ENCODE results near the gene TPPP2. TPM values are rescaled to one million over a fixed set of nuclear protein-coding genes. Genes with fewer than 3 reads are reported as not detected.
A peak's percentile ranks its signal among the peaks of the same experiment; 100 is the strongest.

Gene TPPP2
- total and polyA plus RNA-seq, 2 of the 4 experiments (the other 2 are of a cell fraction), result not detected

- DNase-seq (peak; percentile 7), ATAC-seq (ENCODE audit: low read depth) (0 out of 2 replicates have a peak, but pooled peaks have one; percentile 24)
- H3K14ac ChIP-seq (replicated peaks; ENCODE audit: low read depth, low read length), result no peak overlapping the region
- CTCF ChIA-PET, result interaction anchor here (1.0 to 1.1 kb wide), 3 partner anchors 48 to 85 kb away, joined by 3 read pairs; no protein-coding TSS in a partner anchor
- no peak overlapping the region for H4K91ac ChIP-seq (ENCODE audit: insufficient read depth, low read depth, low read length)
- H3K27me3 ChIP-seq (ENCODE audit: control insufficient read depth, insufficient read depth, low read length), result peaks cover 45% of the 10 kb centered on the region
- H2BK15ac ChIP-seq (ENCODE audit: low read depth, low read length), result no peak overlapping the region
- no TSS peak for BruUV-seq (replicated peaks)
- in situ Hi-C loops (cut with MboI; ENCODE audit: low sequenced_read_pairs) (loop anchor here (5.0 kb wide), 1 partner anchor 83 kb away; the partner anchor contains the start of gene TMEM253), dilution Hi-C loops (cut with HindIII; ENCODE audit: low sequenced_read_pairs, unreplicated experiment) (no loop called here), intact Hi-C loops (cut with micrococcal nuclease) (no loop called here)
- no peak overlapping the region for H2BK20ac ChIP-seq (ENCODE audit: low read depth, low read length)
- no peak overlapping the region for H3K56ac ChIP-seq (ENCODE audit: extremely low read depth, insufficient read depth, low read length)
- POLR2A ChIA-PET (ENCODE audit: unreplicated experiment), result no interaction called here
- H3K4me2 ChIP-seq (ENCODE audit: low read depth, low read length), result no peak overlapping the region
- H3K9ac ChIP-seq (ENCODE audit: low read depth, low read length), result no peak overlapping the region
- TF ChIP-seq CHD1 (IDR thresholded peaks at IDR 0.05; ENCODE audit: low read depth, low read length) (no peak), FOS (IDR thresholded peaks at IDR 0.05; ENCODE audit: low read depth, low read length) (no peak), POLR2A (IDR thresholded peaks at IDR 0.05; ENCODE audit: low read depth, low read length) (no peak), RCOR1 (IDR thresholded peaks at IDR 0.05; ENCODE audit: insufficient replicate concordance, low read length) (no peak), MAFK (IDR thresholded peaks at IDR 0.05; ENCODE audit: low read depth, low read length) (no peak), USF2 (IDR thresholded peaks at IDR 0.05; ENCODE audit: low read depth, low read length) (no peak), MXI1 (IDR thresholded peaks at IDR 0.05; ENCODE audit: borderline replicate concordance, low read depth, low read length) (no peak), CEBPB (IDR thresholded peaks at IDR 0.05; ENCODE audit: low read depth, low read length) (no peak), ELK1 (IDR thresholded peaks at IDR 0.05; ENCODE audit: borderline replicate concordance, low read depth, low read length) (no peak), RFX5 (IDR thresholded peaks at IDR 0.05; ENCODE audit: low read depth, low read length) (no peak), BHLHE40 (IDR thresholded peaks at IDR 0.05; ENCODE audit: low read depth, low read length) (no peak), NFE2L2 (IDR thresholded peaks at IDR 0.05; ENCODE audit: low read depth, low read length) (no peak)
- TF ChIP-seq, protein P1, sequence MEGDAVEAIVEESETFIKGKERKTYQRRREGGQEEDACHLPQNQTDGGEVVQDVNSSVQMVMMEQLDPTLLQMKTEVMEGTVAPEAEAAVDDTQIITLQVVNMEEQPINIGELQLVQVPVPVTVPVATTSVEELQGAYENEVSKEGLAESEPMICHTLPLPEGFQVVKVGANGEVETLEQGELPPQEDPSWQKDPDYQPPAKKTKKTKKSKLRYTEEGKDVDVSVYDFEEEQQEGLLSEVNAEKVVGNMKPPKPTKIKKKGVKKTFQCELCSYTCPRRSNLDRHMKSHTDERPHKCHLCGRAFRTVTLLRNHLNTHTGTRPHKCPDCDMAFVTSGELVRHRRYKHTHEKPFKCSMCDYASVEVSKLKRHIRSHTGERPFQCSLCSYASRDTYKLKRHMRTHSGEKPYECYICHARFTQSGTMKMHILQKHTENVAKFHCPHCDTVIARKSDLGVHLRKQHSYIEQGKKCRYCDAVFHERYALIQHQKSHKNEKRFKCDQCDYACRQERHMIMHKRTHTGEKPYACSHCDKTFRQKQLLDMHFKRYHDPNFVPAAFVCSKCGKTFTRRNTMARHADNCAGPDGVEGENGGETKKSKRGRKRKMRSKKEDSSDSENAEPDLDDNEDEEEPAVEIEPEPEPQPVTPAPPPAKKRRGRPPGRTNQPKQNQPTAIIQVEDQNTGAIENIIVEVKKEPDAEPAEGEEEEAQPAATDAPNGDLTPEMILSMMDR (conservative IDR thresholded peaks at IDR 0.05; ENCODE audit: low read depth, low read length), result no peak
- H2BK5ac ChIP-seq (ENCODE audit: low read depth, low read length, poor library complexity, severe bottlenecking), result no peak overlapping the region
- H3K36me3 ChIP-seq (ENCODE audit: control insufficient read depth, insufficient read depth, low read length), result no peaks in the 10 kb centered on the region
- no peak overlapping the region for H2AFZ ChIP-seq (replicated peaks; ENCODE audit: low read length, poor library complexity)
- H3K18ac ChIP-seq (ENCODE audit: low read depth, low read length), result no peak overlapping the region
- H4K20me1 ChIP-seq (ENCODE audit: insufficient read depth, low read length), result no peaks in the 10 kb centered on the region
- no peaks in the 10 kb centered on the region for H3K79me1 ChIP-seq (ENCODE audit: low read depth in 1 of 2, low read length in 2 of 2)
- H3K27ac ChIP-seq (ENCODE audit: insufficient read depth, low read length), result no peak overlapping the region
- H3K9me1 ChIP-seq (ENCODE audit: insufficient read depth, low read length), result no peaks in the 10 kb centered on the region
- no peak overlapping the region for H2BK120ac ChIP-seq (ENCODE audit: low read depth, low read length)
- H3K9me3 ChIP-seq (ENCODE audit: control insufficient read depth, insufficient read depth, low read length), result no peaks in the 10 kb centered on the region
- H3K23ac ChIP-seq (ENCODE audit: low read depth, low read length), result no peak overlapping the region
- 0 out of 2 replicates have a peak overlapping the region, but pooled peaks have one; percentile 14 for H2AK5ac ChIP-seq (ENCODE audit: low read depth, low read length)
- H3K4me3 ChIP-seq (ENCODE audit: insufficient read depth, low read depth, low read length), result no peak overlapping the region
- no CpG with 5 or more reads among the region's 1 CpG for WGBS, 2 experiments (ENCODE audit: extremely low coverage in 2 of 2, insufficient read length in 1 of 2)
- H2AK9ac ChIP-seq (replicated peaks; ENCODE audit: low read depth, low read length, poor library complexity), result no peak overlapping the region
- no peak overlapping the region for H4K5ac ChIP-seq (ENCODE audit: low read depth, low read length)
- no peak overlapping the region for H4K8ac ChIP-seq (ENCODE audit: low read depth in 2 of 2, low read length in 2 of 2)
- H3K4ac ChIP-seq (ENCODE audit: low read depth, low read length), result no peak overlapping the region
- no peaks in the 10 kb centered on the region for H3K4me1 ChIP-seq (ENCODE audit: control insufficient read depth, insufficient read depth, low read length)
Observed at GRCh38 chr14:21019366-21019765, 10.7 kb upstream of the TPPP2 start.

Data from IMR-90 (cell line).